NCI-H2196 treated with DMSO at 0.1 percent for 48 hours (cell line): Measurements from ENCODE around the gene RFX3.
A peak's percentile ranks its signal among the peaks of the same experiment; 100 is the strongest.

Experiments used
- DNase-seq: peaks from one replicate; lab custom pipeline; 2025; ENCODE audit not compliant: unreplicated experiment; lab: John Stamatoyannopoulos, UW

The RFX3 gene

DNA sequence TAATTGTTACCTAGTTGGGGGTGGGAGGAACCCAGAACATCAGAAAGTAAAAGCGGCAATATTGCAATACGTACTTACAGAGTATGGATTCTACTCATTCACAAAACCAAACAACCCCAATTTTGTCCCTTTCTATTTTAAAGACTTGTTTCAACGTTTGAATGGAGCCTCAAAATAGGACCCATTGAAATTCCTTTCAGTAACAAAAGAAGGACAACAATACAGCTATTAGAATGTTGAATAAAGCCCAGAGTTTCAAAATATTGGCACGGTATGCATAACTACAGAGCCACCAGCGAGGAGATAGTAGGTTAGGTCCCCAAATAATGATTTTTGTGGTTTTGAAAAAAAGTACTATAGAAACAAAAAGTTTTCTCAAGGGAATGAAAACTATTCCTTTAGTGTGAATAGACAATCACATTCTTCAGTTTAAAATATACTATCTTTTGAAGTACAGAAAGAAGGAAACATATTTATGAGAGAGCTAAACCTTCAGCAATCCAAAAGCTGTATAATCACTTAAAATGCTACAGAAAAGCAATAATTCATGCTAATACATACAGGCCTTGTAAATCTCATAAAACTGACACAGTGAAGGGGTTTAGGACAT lies 235.5 kb downstream of the RFX3 start:
- DNase-seq: no peak

DNA sequence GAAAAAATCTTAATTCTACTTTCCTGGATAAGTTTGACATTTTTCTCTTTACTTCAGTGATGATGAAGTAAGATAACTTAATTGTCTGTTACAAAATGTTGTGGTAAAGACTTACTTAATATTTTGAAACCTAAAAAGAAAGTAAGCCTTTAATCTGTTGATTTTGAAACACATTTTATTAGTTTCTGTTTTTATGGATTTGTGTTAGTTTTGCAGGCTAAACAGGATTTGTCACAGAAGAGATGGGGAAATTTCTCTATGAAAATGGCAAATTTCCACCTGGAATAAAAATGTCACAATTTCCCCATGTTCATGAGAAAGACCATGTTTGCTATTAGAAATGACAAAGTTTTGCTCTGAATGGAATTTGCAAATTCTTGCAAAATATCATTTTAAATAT lies 237.1 kb downstream of the RFX3 start:
- no peak for DNase-seq

DNA sequence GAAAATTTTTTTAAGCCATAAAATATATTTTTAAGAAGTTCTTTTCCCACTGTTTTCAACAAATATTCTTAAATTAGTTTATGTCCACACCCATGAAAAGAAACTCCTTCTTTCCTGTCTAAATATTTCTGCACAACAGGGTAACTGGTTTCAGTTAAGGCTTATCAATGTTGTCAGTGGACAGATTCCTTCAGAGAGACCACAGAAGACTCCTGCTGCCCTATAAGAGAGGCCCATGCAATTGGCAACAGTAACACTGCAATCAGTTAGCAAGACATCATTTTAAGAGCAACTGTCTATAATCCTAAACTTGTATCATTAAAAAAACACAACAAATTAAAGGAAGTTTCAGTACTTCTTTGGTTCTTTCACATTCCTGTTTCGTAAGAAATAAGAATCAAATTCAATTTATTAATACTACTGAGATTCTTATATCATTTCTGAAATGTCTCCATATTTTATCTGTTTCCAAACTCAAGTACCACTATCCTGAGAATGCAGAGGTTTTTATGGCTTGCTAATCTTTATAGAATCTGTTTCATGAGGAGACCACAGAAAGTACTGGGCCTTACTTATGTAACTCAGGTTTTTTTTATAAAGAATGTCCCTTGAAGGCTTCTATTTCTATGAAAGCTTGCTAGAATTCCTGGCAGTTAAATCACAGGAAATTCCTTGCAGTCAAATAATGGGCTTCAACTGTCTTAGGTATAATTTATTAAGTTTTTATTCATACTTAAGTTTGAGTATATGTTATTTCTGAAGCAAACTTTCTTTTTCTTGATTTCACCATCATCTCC lies 240.2 kb downstream of the RFX3 start:
- DNase-seq: no peak

DNA sequence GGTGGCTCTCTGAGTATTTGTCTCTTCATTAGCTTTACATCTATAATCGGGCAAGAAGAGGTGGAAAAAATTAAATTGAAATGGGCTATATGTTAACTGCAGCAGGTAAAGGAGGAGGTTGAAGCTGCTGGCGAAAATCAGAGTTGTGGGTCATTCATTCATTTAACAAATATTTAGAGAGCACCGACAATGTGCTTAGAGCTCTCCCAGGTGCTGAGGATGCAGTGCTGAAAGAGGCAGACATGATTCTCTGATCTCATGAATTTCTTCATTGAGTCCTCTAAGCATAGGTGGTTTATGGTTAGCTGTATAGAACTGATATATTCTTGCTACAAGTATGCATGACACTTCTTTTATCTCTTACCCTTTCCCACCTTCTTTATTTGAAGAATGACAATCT lies 243.4 kb downstream of the RFX3 start:
- no peak for DNase-seq

DNA sequence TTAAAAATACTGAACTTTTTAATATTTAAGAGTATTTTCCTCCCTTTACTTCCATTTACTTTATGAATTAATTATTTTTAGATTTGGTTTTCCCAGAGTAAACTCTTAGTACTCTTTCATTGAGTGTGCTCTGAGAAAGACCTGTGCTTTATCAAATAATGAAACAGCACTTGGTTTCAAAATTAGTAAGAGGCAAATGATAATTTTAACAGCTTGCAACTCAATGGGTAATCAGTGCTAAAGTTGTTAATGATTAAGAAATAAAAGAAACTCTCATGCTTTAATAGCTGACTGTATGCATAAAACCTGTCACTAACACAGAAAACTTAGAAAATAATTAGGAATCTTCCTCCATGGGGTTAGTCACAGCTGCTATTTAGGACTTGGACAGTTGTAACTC lies 244.4 kb downstream of the RFX3 start:
- DNase-seq: no peak

DNA sequence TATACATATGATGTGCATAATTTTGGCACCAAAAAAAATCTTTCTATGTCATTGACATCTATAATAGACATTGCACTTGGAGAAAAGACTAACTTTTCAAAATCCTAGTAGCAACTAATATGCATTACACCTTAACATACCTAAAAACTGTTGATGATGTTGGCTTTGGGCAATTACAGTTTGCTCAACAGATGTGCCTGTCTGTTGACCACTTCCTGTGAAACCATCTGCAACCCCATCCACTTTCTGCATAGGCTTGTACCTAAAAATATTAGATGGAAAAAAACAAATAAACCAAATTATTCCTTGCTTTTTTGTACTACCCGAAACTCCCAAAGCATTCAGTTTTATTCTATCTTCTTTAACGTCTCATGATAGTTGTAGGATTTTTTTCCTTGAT lies 248.6 kb downstream of the RFX3 start:
- DNase-seq: no peak

DNA sequence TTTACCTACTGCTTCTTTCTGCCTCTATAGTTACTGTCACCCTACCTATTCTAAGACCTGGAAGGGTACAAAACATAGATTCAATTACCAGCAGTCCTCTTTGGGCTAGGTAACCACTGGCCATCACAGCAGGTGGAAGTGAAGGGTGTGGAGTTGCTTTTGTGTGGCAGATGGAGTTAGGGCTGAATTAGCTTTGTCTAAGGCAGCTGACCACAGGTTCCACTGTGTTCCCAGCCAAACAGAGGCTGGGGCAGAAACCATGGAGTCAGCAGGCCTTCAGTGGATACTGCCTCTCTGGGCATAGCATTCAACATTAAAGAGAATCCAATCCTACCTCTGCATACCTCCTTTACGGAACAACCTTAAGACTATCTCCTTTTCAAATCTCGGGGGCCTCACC lies 254.2 kb downstream of the RFX3 start:
- no peak for DNase-seq

DNA sequence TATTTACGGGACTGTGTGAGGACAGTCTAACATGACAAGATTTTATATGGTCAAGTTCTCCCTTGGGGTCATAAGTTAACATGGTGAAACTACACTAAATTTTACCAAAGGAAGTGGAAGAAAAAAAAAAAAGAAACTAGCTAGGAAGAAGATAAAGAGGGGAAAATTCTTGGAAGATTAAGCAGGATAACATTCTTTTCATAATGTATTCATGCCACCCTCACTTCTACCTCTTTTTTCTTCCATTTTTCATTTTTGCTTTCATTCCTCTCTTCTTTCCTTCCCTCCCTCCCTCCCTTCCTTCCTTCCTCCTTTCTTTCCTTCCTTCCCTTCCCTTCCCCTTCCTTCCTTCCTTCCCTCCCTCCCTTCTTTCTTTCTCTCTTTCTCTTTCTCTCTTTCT lies 254.6 kb downstream of the RFX3 start:
- DNase-seq: no peak

DNA sequence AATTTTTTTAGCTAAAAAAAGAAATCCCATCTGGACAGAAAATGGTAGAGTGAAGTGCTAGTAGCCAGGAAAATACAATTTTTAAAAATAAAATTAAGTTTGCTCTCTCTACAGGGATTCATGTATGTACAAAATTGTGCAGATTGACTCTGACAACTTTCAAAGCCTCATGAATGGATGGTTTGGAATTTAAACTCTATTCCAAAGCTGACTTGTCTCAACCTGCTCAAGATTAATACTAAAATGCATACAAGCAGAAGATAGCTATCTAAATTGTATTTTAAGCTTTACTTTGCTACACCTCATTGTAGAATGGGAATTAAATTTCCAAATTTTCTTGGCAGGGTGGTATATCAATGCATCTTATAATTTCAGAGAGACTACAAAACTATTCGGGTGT lies 257.6 kb downstream of the RFX3 start:
- no peak for DNase-seq

DNA sequence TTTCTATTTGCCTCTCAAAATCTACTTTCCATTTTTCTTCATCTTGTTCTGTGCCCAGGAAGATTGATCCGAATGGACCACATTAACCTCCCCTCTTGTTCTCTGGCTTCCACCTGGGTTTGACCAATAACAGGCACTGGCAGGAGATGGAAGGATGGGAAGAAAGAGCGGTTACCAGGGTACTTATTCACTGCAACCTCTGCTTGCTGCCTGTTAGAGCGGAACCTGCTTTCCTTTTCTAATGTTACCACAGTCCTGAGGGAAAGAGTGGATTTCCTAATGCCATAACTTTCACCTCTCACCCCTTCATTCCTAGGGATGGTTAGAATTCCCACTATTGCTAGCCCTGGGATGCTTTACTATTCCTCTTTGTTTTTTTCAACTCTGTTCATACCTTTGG lies 262.1 kb downstream of the RFX3 start:
- DNase-seq: no peak

DNA sequence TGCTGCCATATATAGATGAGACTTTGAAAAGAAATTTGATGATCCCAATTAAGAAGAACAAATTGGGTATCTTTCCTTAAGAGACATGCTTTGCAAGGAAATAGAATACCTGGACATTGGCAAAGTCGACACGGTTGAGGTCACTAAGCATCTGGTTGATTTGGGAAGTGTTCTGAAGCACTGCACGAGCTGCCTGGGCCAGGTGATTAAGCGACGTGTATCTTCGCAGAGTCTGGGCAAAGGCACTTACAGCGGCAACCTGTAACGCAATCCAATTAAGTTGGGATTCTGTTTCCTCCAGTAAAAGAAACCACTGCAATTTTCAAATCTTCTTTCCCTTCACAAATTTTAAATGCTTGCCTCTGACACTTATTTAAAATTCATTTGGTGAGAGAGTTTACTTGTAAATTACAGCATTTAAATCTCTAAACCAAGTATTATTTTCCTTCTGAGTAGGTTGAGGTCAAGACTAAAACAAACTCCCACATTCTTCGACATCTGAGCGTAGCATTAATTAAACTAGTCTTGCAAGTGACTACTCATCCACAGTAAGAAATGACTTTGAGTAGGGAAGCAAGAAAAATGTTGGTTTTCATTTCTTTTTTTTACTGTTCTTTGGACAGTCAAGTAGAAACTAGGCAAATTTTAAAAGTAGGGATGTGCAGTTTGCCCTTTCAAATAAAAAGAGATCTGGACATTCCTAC lies 262.8 kb downstream of the RFX3 start:
- DNase-seq: no peak

DNA sequence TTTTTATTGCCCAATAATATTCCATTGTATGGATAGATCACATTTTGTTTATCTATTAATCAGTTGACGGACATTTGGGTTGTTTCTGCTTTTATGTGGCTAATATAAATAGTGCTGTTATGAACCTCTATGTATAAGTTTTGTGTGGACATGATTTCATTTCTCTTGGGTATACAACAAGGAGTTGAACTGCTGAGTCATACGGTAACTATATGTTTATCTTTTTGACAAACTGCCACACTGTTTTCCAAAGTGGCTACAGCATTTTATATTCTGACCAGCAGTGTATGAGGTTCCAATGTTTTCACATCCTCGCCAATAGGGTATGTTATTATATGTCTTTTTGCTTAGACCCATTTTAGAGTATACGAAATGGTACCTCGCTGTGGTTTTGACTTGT lies 264.3 kb downstream of the RFX3 start:
- DNase-seq: no peak

DNA sequence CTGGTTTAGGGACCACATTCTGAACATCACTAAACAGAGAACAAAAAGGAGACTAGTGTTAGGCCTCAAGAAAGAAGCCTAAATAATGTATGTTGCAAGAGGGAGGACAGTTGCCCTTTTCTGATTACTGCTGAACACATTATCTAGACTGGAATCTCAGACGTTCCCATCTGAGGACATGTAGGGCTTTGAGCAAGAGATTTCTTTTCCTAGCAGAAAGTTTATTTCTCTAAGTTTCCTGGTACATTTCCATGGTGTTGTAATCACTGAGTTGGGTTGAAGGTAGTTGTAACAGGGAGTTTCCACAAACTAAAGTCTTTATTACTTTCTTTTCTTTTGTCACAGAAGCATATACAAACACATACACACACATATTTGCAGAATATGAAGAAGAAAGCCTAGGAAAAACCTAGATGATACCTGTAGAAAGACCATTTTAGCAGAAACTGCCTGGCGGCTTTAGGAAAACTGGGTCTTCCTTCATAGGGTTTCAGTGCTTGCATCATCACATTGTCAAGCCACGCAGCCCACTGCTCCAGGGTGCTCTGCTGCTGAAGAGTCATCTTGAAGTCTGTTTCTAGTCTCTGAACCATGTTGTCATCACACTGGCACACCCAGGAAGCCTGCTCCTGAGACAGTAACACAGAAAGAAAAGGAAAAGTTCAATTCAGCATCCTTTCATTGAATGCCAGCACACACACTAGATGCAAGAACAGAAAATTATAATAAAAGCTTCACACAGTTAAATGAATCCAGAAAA lies 269.1 kb downstream of the RFX3 start:
- DNase-seq: no peak

DNA sequence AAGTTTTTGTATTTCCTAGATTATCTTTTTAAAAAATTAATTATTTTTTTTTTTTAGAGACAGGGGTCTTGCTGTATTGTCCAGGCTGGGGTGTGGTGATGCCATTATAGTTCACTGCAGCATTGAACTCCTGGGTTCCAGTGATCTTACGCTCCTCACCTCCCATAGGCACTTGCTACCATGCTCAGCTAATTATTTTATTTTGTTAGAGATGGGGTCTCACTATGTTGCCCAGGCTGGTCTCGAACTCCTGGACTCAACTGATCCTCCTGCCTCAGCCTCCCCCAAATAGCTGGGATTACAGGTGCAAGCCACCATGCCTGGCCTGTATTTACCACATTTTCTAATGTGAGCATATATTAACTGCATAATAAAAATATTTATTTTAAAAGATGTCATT lies 274.5 kb downstream of the RFX3 start:
- DNase-seq: no peak

DNA sequence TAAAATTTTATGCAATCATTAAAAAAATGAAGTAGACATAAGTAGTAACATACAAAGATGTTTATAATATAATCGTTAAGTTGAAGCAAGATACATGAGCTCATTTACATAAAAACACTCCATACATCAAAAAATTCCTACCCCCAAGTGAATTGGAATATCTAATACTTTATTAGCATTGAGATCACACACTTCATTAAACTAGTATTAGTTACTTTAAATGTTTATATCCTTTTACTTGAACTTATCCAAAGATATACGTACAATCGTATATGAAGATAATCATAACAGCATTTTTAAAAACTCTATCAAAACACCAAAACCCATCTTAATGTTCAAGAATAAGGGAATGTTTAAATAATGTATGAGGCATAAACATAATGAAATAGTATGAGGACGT lies 275.1 kb downstream of the RFX3 start:
- no peak for DNase-seq

DNA sequence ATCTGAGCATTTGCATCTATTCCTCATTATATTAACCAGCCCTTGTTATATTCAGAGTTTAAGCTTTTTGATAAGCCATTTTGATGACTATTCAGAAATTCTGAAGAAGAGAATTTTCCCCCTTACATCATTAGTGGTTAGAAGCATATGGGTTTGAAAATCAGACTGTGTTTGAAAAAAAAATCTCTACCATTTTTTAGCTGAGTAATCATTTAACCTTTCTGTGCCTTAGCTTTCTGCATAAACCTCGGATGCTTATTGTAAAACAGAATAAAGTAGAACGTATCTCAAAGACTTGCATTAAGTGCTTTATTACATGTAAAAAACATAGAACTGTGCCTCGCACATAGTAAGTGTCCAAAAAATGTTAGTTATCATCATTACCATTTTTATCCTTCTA lies 278.6 kb downstream of the RFX3 start:
- no peak for DNase-seq

DNA sequence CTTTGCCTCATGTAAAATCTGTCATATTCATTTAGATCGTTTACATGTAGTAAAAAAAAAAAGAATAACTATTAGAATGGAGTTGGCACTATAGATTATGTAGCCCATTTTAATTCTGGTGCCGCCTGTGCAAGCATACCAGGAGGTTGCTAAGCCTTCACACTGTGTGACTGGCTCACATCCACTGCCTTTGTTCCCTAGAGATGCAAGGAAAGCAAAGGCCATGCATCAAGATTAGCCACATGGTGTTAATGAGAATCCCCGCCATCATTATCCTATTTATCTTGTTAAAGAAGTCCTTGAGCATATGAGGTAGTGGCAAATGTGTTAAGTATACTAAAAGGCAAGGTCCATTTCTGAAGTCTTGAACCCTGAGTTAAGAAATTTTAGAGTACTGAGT lies 279.6 kb downstream of the RFX3 start:
- no peak for DNase-seq

DNA sequence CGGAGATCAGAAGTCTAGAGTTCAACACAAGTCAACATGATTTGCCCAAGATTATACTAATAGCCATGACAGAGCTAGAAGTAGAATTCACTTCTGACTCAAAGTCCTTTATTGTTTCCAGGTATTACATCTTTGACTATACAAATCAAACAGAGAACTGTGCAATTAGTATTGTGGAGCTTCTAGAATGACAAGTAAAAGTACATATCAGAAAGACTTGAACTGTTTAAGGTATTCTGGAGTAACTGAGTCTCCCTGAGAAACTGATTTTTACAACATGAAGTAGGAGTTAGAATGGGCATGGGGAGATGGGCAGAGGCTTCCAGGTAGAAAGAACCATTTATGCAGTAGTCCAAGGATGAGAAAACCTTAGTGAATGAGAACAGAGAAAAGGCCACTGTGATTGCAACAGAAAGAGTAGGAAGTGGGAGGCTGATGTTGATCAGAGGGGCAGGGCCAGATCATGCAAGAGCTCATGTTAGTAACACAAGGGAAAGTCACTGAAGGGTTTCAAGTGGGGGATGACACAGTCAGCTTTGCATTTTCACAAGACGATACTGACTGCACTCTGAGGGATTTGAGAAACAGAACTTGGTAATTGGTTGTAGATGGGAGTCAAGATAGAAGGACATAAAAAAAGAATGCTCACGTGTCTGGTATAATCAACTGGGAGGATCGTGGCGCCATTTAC lies 280.7 kb downstream of the RFX3 start:
- DNase-seq: no peak

DNA sequence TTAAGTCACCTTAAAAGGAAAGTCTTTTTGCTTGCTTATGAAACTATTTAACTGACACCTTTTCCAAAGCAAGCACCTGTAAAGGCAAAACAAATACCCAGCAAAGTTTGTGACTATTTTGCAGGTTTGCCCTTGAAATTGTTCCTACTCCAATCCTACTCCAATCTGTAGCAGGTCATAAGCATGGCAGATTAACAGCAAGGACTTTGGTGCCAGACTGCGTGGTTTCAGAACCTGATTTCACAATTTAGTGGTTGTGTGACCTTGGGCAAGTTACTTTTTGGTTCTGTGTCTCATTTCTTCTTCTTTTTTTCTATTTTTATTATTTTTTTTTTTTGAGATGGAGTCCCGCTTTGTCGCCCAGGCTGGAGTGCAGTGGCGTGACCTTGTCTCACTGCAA lies 282.1 kb downstream of the RFX3 start:
- no peak for DNase-seq

DNA sequence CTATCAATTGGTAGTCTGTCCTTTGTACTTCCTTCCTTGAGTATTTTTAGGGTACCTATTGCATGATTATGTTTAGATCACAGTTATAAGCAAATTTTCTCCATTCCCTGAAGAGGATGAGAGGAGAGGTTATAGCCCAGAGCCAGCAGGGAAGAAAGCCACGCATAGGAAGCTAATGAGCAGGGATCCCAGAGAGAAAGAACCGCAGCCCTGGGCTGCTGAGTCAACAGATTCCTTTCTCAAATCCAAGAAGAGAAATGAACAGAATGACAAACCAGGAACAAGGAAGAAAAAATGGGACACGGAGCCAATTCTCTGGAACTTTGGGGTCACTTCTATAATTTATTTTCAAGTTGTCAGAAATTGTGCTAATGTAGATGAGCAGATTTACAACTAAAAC lies 284.5 kb downstream of the RFX3 start:
- DNase-seq: no peak

DNA sequence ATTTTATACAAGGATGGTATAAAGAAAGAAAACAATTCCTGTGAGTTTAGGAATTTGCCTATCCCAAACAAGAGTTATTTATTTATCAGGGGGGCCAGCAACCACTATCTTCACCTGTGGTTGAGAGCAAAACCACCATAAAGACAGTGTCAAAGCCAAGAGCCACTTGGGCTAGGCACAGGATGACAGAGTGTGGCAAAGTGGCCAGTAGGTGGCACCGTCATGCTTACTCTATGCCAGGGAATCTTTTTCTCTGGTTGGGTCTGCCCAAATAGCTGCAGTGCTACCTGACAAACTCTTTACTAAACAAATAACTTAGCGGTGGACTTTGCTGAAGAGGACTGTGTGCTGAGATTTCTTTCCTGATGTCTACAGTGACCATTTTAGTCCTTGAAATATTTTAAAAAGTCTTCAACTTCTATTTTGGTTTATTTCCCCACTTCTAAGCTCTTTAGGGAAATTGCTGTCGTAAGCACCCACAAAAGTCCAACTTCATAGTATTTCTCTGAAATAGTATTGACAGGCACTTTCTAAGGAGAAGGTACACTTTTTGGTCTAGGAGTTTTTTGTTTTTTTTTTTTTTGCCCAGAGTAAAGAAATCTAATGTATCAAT lies 285.0 kb downstream of the RFX3 start:
- peak; percentile 74 for DNase-seq
